ENCODE data around the gene CDCA3. TPM values are rescaled to one million over a fixed set of nuclear protein-coding genes. Genes with fewer than 3 reads are reported as not detected.

CDCA3 gene
- total RNA-seq, 2 experiments from 2014 or later, result 151 to 222 TPM

- Histone ChIP-seq H2AFZ (ENCODE audit: low read length) (no peak overlapping the region), H3K79me2 (ENCODE audit: insufficient read depth, low read depth, low read length) (no peaks in the 10 kb centered on the region), H4K20me1 (ENCODE audit: insufficient read depth, low read length) (no peaks in the 10 kb centered on the region), H3K4me2 (ENCODE audit: low read length) (no peak overlapping the region), H3K27ac (ENCODE audit: low read depth, low read length, poor library complexity, severe bottlenecking) (no peak overlapping the region), H3K9me3 (ENCODE audit: low read length) (no peaks in the 10 kb centered on the region), H3K36me3 (ENCODE audit: insufficient read depth, low read length) (no peaks in the 10 kb centered on the region), H3K4me3 (ENCODE audit: low read depth, low read length, poor library complexity, severe bottlenecking) (no peak overlapping the region), H3K4me1 (ENCODE audit: insufficient read depth, low read length, poor library complexity, severe bottlenecking) (peaks cover 21% of the 10 kb centered on the region), H3K9me2 (ENCODE audit: insufficient read depth, low read length) (no peaks in the 10 kb centered on the region)
- BruUV-seq (replicated peaks), result no TSS peak
- CTCF ChIA-PET (ENCODE audit: unreplicated experiment), result interaction anchor here (0.6 kb wide), 1 partner anchor 34 kb away, joined by 3 read pairs; no protein-coding TSS in a partner anchor
- POLR2A ChIA-PET, result interaction anchor here (0.6 to 2.0 kb wide), 5 partner anchors 18 to 304 kb away, joined by 3 to 7 read pairs (median 3); partner anchors contain the start of gene MLF2
- intact Hi-C loops (cut with micrococcal nuclease; ENCODE audit: unreplicated experiment), result no loop called here
- no peak for DNase-seq (ENCODE audit: low spot score)
- no peak for TF ChIP-seq CTCF (conservative IDR thresholded peaks at IDR 0.05; ENCODE audit: low read length)
- no peak for TF ChIP-seq EZH2phosphoT487 (IDR thresholded peaks at IDR 0.05; ENCODE audit: borderline replicate concordance, low read depth, low read length)
Measured at GRCh38 chr12:6834873-6835272, 16.2 kb downstream of the CDCA3 start.

GRCh38 chr12:6834254-6834653, 16.8 kb downstream of the CDCA3 start:
- H3K27ac ChIP-seq (ENCODE audit: low read depth, low read length, poor library complexity, severe bottlenecking), result no peak overlapping the region
- ChIA-PET CTCF (ENCODE audit: unreplicated experiment) (interaction anchor here (0.6 kb wide), 2 partner anchors 13 to 35 kb away, joined by 3 read pairs; partner anchors contain the start of gene GPR162), POLR2A (interaction anchor here (0.6 to 2.0 kb wide), 3 partner anchors 16 to 303 kb away, joined by 3 to 7 read pairs (median 3); partner anchors contain the start of gene MLF2)
- intact Hi-C loops (cut with micrococcal nuclease; ENCODE audit: unreplicated experiment), result no loop called here
- H3K36me3 ChIP-seq (ENCODE audit: insufficient read depth, low read length), result no peaks in the 10 kb centered on the region
- no peaks in the 10 kb centered on the region for H4K20me1 ChIP-seq (ENCODE audit: insufficient read depth, low read length)
- no peak overlapping the region for H3K4me2 ChIP-seq (ENCODE audit: low read length)
- TF ChIP-seq EZH2phosphoT487 (IDR thresholded peaks at IDR 0.05; ENCODE audit: borderline replicate concordance, low read depth, low read length), result no peak
- TF ChIP-seq CTCF (conservative IDR thresholded peaks at IDR 0.05; ENCODE audit: low read length), result no peak
- no peak overlapping the region for H3K4me3 ChIP-seq (ENCODE audit: low read depth, low read length, poor library complexity, severe bottlenecking)
- H3K4me1 ChIP-seq (ENCODE audit: insufficient read depth, low read length, poor library complexity, severe bottlenecking), result peaks cover 23% of the 10 kb centered on the region
- DNase-seq (ENCODE audit: low spot score), result no peak
- H3K9me2 ChIP-seq (ENCODE audit: insufficient read depth, low read length), result no peaks in the 10 kb centered on the region
- no peaks in the 10 kb centered on the region for H3K9me3 ChIP-seq (ENCODE audit: low read length)
- H2AFZ ChIP-seq (ENCODE audit: low read length), result no peak overlapping the region
- H3K79me2 ChIP-seq (ENCODE audit: insufficient read depth, low read depth, low read length), result no peaks in the 10 kb centered on the region
- BruUV-seq (replicated peaks), result no TSS peak

DNA sequence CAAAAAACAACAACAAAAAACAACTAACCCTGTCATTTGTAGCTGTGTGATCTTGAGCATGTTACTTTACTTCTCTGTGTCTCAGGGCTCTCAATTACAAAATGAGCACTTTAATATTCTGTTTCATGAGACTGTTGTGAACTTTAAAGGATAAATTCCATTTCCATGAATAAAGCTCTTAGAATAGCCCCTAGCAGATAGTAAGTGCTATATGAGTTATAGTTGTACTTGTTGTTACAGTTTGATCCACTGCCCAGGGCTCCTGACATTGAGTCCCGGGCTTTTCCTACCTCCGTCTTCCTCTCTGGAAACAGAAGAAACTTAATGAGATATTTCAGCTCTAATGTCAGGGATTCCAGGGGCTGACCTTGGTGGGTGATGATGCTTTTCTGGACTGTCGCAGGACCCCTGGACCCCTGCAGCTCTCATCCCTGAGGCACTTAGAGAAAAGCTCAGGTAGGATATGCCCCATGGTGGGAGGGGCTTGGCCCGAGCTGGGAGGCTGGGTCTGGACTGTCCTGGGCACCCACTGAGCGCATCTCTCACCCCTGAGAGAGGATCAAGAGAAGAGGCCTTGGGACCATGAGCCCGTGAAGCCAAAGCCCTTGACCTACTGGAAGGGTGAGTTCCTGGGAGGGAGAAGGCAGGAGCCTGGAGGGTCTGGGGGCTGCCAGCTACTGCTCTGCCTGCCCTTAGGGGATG, 17.7 kb downstream of the CDCA3 start:
- H3K36me3 ChIP-seq (ENCODE audit: insufficient read depth, low read length), result no peaks in the 10 kb centered on the region
- no peak overlapping the region for H2AFZ ChIP-seq (ENCODE audit: low read length)
- no peak for DNase-seq (ENCODE audit: low spot score)
- BruUV-seq (replicated peaks), result no TSS peak
- no peaks in the 10 kb centered on the region for H3K9me2 ChIP-seq (ENCODE audit: insufficient read depth, low read length)
- peaks cover 22% of the 10 kb centered on the region for H3K4me1 ChIP-seq (ENCODE audit: insufficient read depth, low read length, poor library complexity, severe bottlenecking)
- no peak for TF ChIP-seq CTCF (conservative IDR thresholded peaks at IDR 0.05; ENCODE audit: low read length)
- TF ChIP-seq EZH2phosphoT487 (IDR thresholded peaks at IDR 0.05; ENCODE audit: borderline replicate concordance, low read depth, low read length), result no peak
- intact Hi-C loops (cut with micrococcal nuclease; ENCODE audit: unreplicated experiment), result no loop called here
- no peaks in the 10 kb centered on the region for H3K9me3 ChIP-seq (ENCODE audit: low read length)
- no peak overlapping the region for H3K27ac ChIP-seq (ENCODE audit: low read depth, low read length, poor library complexity, severe bottlenecking)
- POLR2A ChIA-PET, result interaction anchor here (0.6 to 2.0 kb wide), 2 partner anchors 81 to 170 kb away, joined by 4 to 7 read pairs; partner anchors contain the start of gene MLF2
- no peak overlapping the region for H3K4me2 ChIP-seq (ENCODE audit: low read length)
- no peak overlapping the region for H3K4me3 ChIP-seq (ENCODE audit: low read depth, low read length, poor library complexity, severe bottlenecking)
- H4K20me1 ChIP-seq (ENCODE audit: insufficient read depth, low read length), result no peaks in the 10 kb centered on the region
- H3K79me2 ChIP-seq (ENCODE audit: insufficient read depth, low read depth, low read length), result no peaks in the 10 kb centered on the region
- CTCF ChIA-PET (ENCODE audit: unreplicated experiment), result interaction anchor here (1.2 kb wide), 1 partner anchor 18 kb away, joined by 5 read pairs; the partner anchor contains the start of genes CDCA3 and USP5

Measured in OCI-LY7 (cell line).